Measurements from ENCODE around the gene NR6A1. TPM values are rescaled to one million over a fixed set of nuclear protein-coding genes. Genes with fewer than 3 reads are reported as not detected.

NR6A1 gene
- total and polyA plus RNA-seq, 2 of the 13 experiments (the other 11 are each of a cell fraction or from before 2014, with no cell fraction given) = 28.1 to 31.5 TPM

DNA sequence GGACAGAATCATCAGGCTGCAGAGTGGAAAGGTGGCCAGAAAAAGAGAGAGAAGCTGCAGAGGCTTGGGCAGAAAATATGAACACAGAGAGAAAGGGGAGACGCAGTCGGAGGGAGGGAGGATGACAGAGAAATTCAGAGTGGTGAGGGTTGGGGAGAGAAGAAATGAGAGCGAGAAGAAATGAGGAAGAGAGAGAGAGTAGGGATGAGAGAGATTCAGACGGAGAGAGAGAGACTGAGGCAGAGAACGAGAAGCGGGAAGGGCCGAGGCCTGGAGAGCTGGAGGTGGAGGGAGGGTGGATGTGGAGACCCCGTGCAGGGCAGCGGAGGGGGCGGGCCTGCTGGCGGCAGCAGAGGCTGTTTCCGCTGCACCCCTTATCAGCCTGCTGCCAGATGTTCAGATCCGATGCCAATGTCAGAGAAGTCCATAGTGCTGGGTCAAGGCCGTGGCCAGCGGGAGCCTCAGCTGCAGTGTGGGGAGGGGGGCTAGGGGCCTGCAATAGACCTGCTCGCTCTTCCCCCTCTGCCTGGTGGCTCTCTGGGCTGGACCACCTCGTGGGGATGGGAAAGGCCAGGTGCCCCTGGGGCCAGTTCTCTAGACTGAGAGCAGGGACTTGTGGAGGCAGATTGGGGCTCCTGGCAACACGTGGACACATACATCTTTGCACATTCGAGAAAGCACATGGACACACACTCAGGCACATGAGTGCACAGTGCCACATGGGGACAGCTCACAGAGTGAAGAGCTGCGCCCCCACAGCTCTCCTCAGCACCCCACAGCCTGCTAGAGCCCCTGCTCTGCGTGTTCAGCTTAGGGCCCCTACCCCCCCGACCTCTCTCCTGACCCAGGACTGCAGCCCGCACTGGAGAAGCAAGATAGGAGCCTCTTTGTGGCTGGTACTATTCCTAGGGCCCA, 259.0 kb downstream of the NR6A1 start (continued):
- TF ChIP-seq, protein P1, sequence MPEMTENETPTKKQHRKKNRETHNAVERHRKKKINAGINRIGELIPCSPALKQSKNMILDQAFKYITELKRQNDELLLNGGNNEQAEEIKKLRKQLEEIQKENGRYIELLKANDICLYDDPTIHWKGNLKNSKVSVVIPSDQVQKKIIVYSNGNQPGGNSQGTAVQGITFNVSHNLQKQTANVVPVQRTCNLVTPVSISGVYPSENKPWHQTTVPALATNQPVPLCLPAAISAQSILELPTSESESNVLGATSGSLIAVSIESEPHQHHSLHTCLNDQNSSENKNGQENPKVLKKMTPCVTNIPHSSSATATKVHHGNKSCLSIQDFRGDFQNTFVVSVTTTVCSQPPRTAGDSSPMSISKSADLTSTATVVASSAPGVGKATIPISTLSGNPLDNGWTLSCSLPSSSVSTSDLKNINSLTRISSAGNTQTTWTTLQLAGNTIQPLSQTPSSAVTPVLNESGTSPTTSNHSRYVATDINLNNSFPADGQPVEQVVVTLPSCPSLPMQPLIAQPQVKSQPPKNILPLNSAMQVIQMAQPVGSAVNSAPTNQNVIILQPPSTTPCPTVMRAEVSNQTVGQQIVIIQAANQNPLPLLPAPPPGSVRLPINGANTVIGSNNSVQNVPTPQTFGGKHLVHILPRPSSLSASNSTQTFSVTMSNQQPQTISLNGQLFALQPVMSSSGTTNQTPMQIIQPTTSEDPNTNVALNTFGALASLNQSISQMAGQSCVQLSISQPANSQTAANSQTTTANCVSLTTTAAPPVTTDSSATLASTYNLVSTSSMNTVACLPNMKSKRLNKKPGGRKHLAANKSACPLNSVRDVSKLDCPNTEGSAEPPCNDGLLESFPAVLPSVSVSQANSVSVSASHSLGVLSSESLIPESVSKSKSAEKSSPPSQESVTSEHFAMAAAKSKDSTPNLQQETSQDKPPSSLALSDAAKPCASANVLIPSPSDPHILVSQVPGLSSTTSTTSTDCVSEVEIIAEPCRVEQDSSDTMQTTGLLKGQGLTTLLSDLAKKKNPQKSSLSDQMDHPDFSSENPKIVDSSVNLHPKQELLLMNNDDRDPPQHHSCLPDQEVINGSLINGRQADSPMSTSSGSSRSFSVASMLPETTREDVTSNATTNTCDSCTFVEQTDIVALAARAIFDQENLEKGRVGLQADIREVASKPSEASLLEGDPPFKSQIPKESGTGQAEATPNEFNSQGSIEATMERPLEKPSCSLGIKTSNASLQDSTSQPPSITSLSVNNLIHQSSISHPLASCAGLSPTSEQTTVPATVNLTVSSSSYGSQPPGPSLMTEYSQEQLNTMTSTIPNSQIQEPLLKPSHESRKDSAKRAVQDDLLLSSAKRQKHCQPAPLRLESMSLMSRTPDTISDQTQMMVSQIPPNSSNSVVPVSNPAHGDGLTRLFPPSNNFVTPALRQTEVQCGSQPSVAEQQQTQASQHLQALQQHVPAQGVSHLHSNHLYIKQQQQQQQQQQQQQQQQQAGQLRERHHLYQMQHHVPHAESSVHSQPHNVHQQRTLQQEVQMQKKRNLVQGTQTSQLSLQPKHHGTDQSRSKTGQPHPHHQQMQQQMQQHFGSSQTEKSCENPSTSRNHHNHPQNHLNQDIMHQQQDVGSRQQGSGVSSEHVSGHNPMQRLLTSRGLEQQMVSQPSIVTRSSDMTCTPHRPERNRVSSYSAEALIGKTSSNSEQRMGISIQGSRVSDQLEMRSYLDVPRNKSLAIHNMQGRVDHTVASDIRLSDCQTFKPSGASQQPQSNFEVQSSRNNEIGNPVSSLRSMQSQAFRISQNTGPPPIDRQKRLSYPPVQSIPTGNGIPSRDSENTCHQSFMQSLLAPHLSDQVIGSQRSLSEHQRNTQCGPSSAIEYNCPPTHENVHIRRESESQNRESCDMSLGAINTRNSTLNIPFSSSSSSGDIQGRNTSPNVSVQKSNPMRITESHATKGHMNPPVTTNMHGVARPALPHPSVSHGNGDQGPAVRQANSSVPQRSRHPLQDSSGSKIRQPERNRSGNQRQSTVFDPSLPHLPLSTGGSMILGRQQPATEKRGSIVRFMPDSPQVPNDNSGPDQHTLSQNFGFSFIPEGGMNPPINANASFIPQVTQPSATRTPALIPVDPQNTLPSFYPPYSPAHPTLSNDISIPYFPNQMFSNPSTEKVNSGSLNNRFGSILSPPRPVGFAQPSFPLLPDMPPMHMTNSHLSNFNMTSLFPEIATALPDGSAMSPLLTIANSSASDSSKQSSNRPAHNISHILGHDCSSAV (CRISPR knock-in tag; IDR thresholded peaks at IDR 0.05; ENCODE audit: borderline replicate concordance) = no peak
- TF ChIP-seq CBX5 (CRISPR knock-in tag; IDR thresholded peaks at IDR 0.05; ENCODE audit: borderline replicate concordance) (no peak), AGO1 (IDR thresholded peaks at IDR 0.05; ENCODE audit: low read depth, low read length, poor library complexity, severe bottlenecking) (no peak), ZNF569 (CRISPR knock-in tag; IDR thresholded peaks at IDR 0.05; ENCODE audit: borderline replicate concordance) (no peak), ZFYVE20 (CRISPR knock-in tag; IDR thresholded peaks at IDR 0.05; ENCODE audit: borderline replicate concordance, low read depth) (no peak), ZNF136 (CRISPR knock-in tag; IDR thresholded peaks at IDR 0.05; ENCODE audit: low read depth) (0 out of 2 replicates have a peak, but pooled peaks have one; percentile 33), ZFP82 (CRISPR knock-in tag; IDR thresholded peaks at IDR 0.05; ENCODE audit: borderline replicate concordance) (no peak), ZKSCAN5 (CRISPR knock-in tag; IDR thresholded peaks at IDR 0.05) (0 out of 2 replicates have a peak, but pooled peaks have one; percentile 37), ZNF776 (CRISPR knock-in tag; IDR thresholded peaks at IDR 0.05) (no peak), SIN3A (IDR thresholded peaks at IDR 0.05; ENCODE audit: borderline replicate concordance, low read depth, low read length) (no peak), ZNF660 (CRISPR knock-in tag; IDR thresholded peaks at IDR 0.05; ENCODE audit: borderline replicate concordance, low read depth) (no peak)
- TF ChIP-seq, protein P2, sequence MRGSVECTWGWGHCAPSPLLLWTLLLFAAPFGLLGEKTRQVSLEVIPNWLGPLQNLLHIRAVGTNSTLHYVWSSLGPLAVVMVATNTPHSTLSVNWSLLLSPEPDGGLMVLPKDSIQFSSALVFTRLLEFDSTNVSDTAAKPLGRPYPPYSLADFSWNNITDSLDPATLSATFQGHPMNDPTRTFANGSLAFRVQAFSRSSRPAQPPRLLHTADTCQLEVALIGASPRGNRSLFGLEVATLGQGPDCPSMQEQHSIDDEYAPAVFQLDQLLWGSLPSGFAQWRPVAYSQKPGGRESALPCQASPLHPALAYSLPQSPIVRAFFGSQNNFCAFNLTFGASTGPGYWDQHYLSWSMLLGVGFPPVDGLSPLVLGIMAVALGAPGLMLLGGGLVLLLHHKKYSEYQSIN (CRISPR knock-in tag; IDR thresholded peaks at IDR 0.05; ENCODE audit: borderline replicate concordance) = 0 out of 2 replicates have a peak, but pooled peaks have one; percentile 59
- TF ChIP-seq, protein P3, sequence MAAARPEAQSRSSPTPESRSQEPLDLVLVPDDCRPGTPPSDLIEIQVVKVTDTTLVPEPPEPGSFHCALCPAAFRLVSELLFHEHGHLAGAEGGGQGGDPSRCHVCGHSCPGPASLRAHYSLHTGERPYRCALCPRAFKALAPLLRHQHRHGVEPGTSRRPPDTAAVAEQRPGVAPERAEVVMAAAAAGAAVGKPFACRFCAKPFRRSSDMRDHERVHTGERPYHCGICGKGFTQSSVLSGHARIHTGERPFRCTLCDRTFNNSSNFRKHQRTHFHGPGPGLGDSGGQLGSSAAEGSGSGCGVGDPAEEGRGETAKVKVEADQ (CRISPR knock-in tag; IDR thresholded peaks at IDR 0.05; ENCODE audit: borderline replicate concordance) = peak; percentile 50; the same call in 1 of the 2 replicates
- TF ChIP-seq, protein P4, sequence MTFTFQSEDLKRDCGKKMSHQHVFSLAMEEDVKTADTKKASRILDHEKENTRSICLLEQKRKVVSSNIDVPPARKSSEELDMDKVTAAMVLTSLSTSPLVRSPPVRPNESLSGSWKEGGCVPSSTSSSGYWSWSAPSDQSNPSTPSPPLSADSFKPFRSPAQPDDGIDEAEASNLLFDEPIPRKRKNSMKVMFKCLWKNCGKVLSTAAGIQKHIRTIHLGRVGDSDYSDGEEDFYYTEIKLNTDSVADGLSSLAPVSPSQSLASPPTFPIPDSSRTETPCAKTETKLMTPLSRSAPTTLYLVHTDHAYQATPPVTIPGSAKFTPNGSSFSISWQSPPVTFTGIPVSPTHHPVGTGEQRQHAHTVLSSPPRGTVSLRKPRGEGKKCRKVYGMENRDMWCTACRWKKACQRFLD (CRISPR knock-in tag; IDR thresholded peaks at IDR 0.05; ENCODE audit: borderline replicate concordance) = no peak
